Neural cell (in vitro differentiated cells): ENCODE data around the gene PTPRG.

ENCODE experiments used
- CTCF ChIP-seq: fragments of 450-650 bp; IDR thresholded peaks from 2 replicates; pipeline ENCODE4 v1.5.1; 2014; ENCODE audit warnings: antibody characterized with exemption, mild to moderate bottlenecking, moderate library complexity; ENCODE audit not compliant: poor library complexity, severe bottlenecking
- RAD21 ChIP-seq: fragments of 450-650 bp; conservative IDR thresholded peaks from 2 replicates; pipeline ENCODE4 v1.6.1; 2014; ENCODE audit warnings: antibody characterized with exemption, mild to moderate bottlenecking, moderate library complexity
- TAF1 ChIP-seq: IDR thresholded peaks from 2 replicates; pipeline ENCODE4 v1.6.1; 2012; ENCODE audit warnings: low read depth

GRCh38 chr3:61626484-61626883, 65.1 kb downstream of the PTPRG start:
- TF ChIP-seq CTCF: no peak
- TF ChIP-seq TAF1: no peak
- no peak for TF ChIP-seq RAD21
